HG03139 (cell line): ENCODE results near the gene A4GNT.
A peak's percentile ranks its signal among the peaks of the same experiment; 100 is the strongest.
"Not testable (repeated sequence)": the region's sequence is repeated elsewhere in the genome, so short reads cannot be mapped to it uniquely, and the experiment has no call there.

Source experiments
- ATAC-seq: cut with Tn5 transposase; IDR thresholded peaks from one replicate; pipeline ENCODE4 v1.9.1; 2021; ENCODE audit not compliant: unreplicated experiment

Gene A4GNT

DNA sequence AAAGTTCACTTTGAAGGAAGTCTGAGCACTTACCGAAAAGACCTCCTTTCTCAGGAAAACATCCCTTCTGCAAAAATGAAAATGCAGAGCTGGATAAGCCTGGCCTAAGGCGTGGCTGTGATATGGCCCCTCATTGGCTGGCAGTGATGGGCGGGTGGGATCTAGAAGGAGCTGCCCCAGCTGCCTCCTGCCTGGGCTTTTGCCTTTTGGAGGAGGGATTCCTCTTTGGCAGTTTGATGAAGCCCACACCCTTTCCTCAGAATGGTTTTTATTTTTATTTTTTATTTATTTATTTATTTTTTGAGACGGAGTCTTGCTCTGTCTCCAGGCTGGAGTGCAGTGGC lies 12.8 kb downstream of the A4GNT start:
- ATAC-seq: no peak

DNA sequence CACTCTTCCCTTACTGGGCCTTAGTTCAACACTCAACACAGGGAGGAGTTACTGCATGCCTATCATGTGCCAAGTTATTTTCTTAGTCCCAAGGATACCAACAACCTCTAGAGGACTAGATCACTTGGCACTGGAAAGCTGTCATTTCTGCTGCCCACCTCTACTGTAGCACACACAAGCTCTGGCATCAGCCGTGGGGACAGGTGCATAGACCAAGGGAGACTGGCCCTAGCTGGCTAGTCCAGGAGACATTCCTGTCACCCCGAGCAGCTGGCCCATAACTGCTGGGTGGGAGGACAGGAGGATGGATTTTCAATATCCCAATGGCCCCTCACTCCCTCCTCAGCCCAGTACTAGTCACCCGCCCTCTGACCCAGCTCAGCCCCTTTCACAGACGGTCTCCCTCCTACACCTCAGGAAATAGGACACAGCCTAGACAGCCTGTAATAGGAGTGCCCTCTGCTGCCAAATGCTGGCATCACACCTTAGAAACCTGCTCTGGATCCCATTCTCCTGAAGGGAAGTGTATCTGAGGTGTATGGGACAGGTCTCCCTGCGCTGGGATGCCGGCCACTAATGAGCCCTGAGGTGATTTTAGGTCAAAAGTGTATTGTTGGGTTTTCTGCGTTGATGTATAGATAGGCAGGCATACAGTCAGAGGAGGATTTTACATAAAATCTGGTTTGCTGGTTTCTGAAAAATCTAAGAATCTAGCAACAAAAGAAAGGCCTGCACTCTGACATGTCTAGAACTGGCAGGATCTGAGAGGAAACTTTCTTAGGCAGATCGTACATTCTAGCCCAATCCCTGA lies 13.4 kb downstream of the A4GNT start:
- ATAC-seq: peak; percentile 52

GRCh38 chr3:138114988-138115971 lies 16.9 kb downstream of the A4GNT start, which contains the start of gene DZIP1L:
Gene DZIP1L, minus strand, starts transcription at chr3:138115608. Its CDS starts 11,637 bp downstream, at chr3:138103971.
- peak; percentile 85 for ATAC-seq

- no peak for ATAC-seq
Measured at GRCh38 chr3:138114431-138114918, 17.7 kb downstream of the A4GNT start.

- ATAC-seq: no peak
Measured at GRCh38 chr3:138113326-138113725, 18.9 kb downstream of the A4GNT start.

- no peak for ATAC-seq
Measured at GRCh38 chr3:138112362-138112761, 19.8 kb downstream of the A4GNT start.

GRCh38 chr3:138105598-138105997 lies 26.6 kb downstream of the A4GNT start:
- ATAC-seq: no peak

GRCh38 chr3:138103466-138103865 lies 28.7 kb downstream of the A4GNT start:
- ATAC-seq: no peak

DNA sequence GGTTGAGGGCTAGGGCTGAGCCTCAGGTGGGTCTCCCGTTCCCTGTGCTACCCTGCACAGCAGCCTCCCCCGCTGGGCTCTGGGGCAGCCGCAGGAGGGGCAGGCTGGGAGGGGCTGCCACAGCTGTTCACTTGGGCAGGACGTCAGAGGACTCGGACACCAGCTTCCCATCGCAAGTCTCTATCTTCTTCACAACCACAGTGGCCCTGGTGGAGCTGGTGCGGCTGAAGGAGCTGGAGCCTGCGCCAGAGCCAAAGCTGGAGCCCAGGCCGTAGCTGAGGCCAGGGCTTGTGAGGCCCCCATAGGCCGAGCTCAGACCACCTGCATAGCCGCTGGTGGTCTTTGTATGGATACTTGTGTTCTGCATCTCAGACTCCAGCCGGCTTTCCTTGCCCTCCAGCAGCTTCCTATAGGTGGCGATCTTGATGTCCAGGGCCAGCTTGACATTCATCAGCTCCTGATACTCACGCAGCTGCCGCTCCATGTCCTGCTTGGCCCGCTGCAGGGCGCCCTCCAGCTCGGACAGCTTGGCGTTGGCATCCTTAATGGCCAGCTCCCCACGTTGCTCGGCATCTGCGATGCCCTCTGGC lies 30.7 kb downstream of the A4GNT start:
- not testable (repeated sequence) for ATAC-seq

DNA sequence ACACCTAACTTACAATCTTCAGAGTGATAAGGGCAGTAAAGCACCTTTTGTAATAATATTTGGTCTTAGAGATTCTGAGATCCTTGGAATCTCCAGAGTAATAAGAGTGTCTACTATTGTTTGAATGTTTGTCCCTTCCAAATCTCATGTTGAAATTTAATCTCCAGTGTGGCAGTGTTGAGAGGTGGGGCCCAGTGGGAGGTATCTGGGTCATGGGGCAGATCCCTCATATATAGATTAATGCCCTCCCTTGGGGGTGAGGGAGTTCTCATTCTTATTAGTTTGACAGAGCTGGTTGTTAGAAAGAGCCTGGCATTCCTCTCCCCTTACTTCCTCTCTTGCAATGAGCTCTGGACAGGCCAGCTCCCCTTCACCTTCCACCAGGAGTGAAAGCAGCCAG lies 32.8 kb downstream of the A4GNT start:
- no peak for ATAC-seq

DNA sequence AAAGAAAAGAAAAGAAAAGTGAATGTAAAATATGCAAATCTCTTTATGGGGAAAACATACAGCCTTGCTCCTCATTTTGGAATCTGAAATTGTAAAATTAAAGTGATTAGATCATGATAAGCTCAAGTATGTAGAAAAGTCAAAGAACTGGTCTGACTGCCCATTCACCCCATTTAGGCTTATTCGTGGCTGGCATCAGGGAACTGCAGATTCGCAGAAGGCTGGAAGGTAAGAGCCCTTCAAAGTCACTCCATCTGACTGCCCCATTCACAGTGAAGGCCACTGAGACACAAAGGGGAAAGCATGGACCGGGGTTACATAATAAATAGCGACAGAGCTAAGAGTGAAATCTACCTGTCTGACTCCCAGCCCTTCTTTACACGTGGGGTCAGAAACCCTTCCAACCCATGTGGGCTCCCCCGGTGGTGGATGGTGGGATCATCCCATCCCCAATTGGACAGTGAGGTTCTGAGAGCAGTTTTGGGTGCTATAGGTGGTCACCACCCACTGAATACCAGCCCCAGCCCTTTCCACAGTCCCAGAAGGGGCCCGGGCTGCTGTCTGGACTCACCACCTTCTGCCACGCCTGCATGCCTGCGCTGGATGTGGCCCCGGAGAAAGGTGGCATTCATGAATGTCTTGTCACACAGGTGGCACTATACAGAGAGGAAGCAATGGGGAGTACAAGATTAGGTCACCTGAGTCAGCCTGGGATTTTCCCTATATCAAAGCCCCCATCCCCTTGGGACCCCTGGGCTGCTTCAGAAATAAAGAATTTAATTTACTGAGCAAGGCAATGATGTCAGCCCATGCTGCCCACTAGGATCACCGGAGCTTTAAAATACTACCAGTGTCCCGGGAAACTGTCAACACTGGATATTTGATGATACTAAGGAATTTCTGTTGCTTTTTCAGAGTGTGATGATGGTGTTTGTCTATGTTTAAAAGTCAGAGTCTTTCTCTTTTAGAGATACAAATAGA lies 34.7 kb downstream of the A4GNT start:
- no peak for ATAC-seq

GRCh38 chr3:138093721-138094120 lies 38.5 kb downstream of the A4GNT start:
- ATAC-seq: no peak

DNA sequence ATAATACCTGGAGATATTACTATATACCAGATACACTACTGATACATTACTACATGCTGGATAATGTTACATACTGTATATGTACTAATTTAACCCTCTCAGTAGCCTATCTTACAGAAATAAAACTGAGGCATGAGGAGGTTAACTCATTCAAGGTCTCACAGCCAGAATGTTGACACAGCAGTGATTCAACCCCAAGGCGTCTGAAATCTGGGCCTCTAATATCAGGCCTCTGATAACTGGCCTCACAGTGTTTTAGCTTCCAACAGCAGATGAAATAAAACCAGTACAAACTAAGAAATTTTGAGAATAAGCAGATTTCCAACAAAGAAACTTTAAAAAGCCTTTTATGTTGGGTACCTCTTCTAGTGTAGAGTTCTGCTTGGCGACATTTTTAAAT lies 40.2 kb downstream of the A4GNT start:
- ATAC-seq: no peak

DNA sequence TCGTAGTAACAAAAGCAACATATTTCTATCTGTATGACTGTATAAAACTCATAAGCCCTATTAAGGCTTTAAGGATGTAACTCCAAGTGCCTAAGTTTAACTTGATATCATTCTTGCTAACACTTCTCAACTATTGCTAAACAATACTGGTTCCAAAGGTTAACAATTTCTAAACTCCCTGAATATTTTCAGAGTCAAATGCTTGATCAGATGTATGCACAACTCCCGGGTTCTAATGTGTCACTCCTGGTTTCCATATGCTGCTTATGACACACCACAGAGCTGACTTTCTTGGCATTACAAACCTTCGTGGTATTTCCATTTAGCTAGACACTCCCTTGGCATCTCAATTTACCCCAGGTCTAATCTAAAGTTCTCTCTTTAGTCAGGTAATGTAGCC lies 43.1 kb downstream of the A4GNT start:
- ATAC-seq: no peak

GRCh38 chr3:138085745-138086144 lies 46.4 kb downstream of the A4GNT start:
- not testable (repeated sequence) for ATAC-seq

GRCh38 chr3:138084196-138084595 lies 48.0 kb downstream of the A4GNT start:
- ATAC-seq: no peak

DNA sequence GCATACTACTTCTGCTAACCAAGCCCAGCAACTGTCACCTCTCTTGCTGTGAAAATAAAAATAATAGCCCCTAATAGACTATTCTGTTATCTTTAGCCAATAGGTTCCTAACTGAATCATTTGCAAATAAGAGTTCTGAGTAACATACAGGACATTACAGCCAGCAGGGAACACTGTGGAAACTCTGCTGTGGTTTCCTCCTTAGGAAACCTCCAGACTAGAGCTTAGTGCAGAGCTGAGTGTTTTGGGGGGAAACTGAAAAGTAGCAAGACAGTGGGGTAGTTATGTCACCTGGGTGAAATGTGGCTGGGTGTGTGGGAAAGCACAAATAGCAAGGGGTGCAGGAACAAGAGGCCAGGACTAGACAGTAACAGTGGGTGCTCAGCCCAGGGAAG lies 49.2 kb downstream of the A4GNT start:
- ATAC-seq: peak; percentile 30

DNA sequence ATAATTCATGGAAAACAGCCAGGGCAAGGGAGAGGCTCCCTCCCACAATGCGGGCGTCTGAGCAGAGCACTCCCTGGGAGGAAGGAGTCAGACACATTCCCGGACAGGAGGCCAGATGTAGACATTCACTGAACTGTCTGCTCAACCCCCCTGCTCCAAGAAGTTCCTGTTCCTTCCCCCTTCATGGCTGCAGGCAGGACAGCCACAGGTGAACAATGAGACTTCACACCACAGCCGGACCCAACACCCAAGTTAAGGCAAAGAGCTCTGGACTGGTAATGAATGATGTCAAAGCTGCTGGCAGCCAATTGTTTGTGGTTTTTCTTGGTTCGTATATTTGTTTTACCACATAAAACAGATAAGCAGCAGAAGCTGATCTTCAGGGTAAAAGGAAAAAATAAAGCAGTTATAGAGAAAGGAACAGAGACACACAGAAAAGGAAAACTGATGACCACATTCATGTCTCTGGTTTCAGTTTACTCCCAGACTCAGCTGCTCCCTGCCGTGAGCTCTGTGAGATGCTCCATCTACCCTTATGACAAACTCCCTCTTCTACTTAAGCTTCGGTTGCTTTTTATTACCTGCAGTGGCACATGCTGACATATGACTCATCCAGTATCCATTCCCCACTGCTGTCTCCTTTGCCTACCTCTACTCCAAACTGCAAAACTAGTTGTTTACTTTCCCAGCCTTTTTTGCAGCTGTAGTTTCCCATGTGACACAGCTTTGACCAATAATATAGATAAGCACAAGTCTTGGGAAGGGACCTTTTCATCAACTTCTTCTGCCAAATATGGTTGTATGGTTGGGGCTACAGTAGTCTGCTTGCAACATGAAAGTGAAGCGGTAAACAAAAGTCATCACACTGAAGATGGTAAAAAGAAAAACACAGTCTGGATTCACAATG lies 49.9 kb downstream of the A4GNT start:
- peak; percentile 47 for ATAC-seq
